Measurements from ENCODE around the gene DUSP28. TPM values are rescaled to one million over a fixed set of nuclear protein-coding genes. Genes with fewer than 3 reads are reported as not detected.

DUSP28 gene
- total and polyA plus RNA-seq, 2 of the 8 experiments (the other 6 are each of a cell fraction or from before 2014, with no cell fraction given) = 2.1 to 2.3 TPM

GRCh38 chr2:240595381-240596079 lies 35.4 kb downstream of the DUSP28 start:
- Histone ChIP-seq H2BK5ac (ENCODE audit: low read depth, low read length) (no peak overlapping the region), H3K9ac (replicated peaks in 1 of 4; ENCODE audit: extremely low read depth in 1 of 4, low read depth in 3 of 4, low read length in 3 of 4) (no peak overlapping the region), H3K23me2 (ENCODE audit: low read depth, low read length) (no peaks in the 10 kb centered on the region), H3K9me3 (ENCODE audit: insufficient read depth in 2 of 2, low read depth in 1 of 2, low read length in 1 of 2) (no peaks in the 10 kb centered on the region), H3K56ac (replicated peaks; ENCODE audit: insufficient read length, low read depth, low read length) (no peak overlapping the region), H3K4me1 (replicated peaks in 1 of 4; ENCODE audit: control insufficient read depth in 3 of 4, insufficient read depth in 4 of 4, low read length in 3 of 4) (no peaks in the 10 kb centered on the region), H3K27ac (ENCODE audit: low read depth, low read length) (no peak overlapping the region), H2BK120ac (replicated peaks; ENCODE audit: low read depth, low read length) (no peak overlapping the region), H3K79me1 (ENCODE audit: low read depth, low read length) (peaks cover 4% of the 10 kb centered on the region), H4K8ac (ENCODE audit: extremely low read depth, insufficient read depth, low read length) (no peak overlapping the region; the same call in 1 of the 2 replicates), H3K23ac (ENCODE audit: insufficient read length) (no peak overlapping the region), H2BK20ac (ENCODE audit: low read length) (no peak overlapping the region), H3K4me2 (ENCODE audit: insufficient read depth in 1 of 2, low read depth in 2 of 2, low read length in 2 of 2) (no peak overlapping the region), H3K18ac (ENCODE audit: extremely low read depth, low read length) (no peak overlapping the region), H2BK15ac (ENCODE audit: low read length) (no peak overlapping the region), H3K4ac (replicated peaks; ENCODE audit: insufficient read length, low read depth, low read length) (no peak overlapping the region), H4K5ac (ENCODE audit: insufficient read length, low read depth, low read length) (no peak overlapping the region), H2AK5ac (ENCODE audit: low read depth, low read length) (no peak overlapping the region), H2BK12ac (ENCODE audit: low read depth, low read length) (no peak overlapping the region), H3K27me3 (replicated peaks in 1 of 4; ENCODE audit: control insufficient read depth in 3 of 4, extremely low read depth in 1 of 4, insufficient read depth in 3 of 4, low read length in 3 of 4) (no peaks in the 10 kb centered on the region), H3K14ac (ENCODE audit: insufficient read length) (no peak overlapping the region), H4K91ac (replicated peaks; ENCODE audit: insufficient read length, low read length) (no peak overlapping the region), H4K20me1 (replicated peaks in 1 of 2; ENCODE audit: control insufficient read depth in 1 of 2, insufficient read depth in 2 of 2, low read length in 2 of 2) (peaks cover 3 to 14% of the 10 kb centered on the region in 2 experiments), H3K36me3 (ENCODE audit: control insufficient read depth in 2 of 4, insufficient read depth in 4 of 4, low read length in 3 of 4) (peaks cover 0 to 12% (median 8%) of the 10 kb centered on the region in 4 experiments; a peak in 5 of 8 replicates), H2AFZ (ENCODE audit: low read length) (no peak overlapping the region), H3K4me3 (ENCODE audit: extremely low read depth in 1 of 4, insufficient read depth in 2 of 4, low read depth in 3 of 4, low read length in 4 of 4) (no peak overlapping the region), H3K79me2 (ENCODE audit: control insufficient read depth in 1 of 2, insufficient read depth in 2 of 2, low read length in 2 of 2) (peaks cover 0 to 7% of the 10 kb centered on the region in 2 experiments; a peak in 1 of 4 replicates)
- WGBS, 2 experiments (ENCODE audit: extremely low coverage in 1 of 2, insufficient coverage in 1 of 2, insufficient read length in 1 of 2, insufficient replicate concordance in 2 of 2, low coverage in 1 of 2, low lambda C conversion rate in 2 of 2, missing lambda C conversion rate in 1 of 2) = 76% methylated on average over 15 of the region's 18 CpGs; no CpG with 5 or more reads in 1 of the 2 experiments
- FAIRE-seq (no peak), DNase-seq (ENCODE audit: low read depth in 1 of 2, low spot score in 2 of 2) (peak; percentile 17 to 83)
- POLR2A ChIA-PET (ENCODE audit: partially characterized antibody) = interaction anchor here (2.1 kb wide), 1 partner anchor 10 kb away, joined by 13 read pairs; the partner anchor contains the start of gene CAPN10
- CTCF ChIA-PET (ENCODE audit: partially characterized antibody) = interaction anchor here (0.9 to 3.5 kb wide), 5 partner anchors 8 to 96 kb away, joined by 3 to 17 read pairs (median 3); partner anchors contain the start of genes AQP12A and CAPN10
- TF ChIP-seq EGR1 (IDR thresholded peaks at IDR 0.05; ENCODE audit: borderline replicate concordance, low read depth, low read length) (no peak), EZH2 (IDR thresholded peaks at IDR 0.05; ENCODE audit: low read depth, low read length, severe bottlenecking) (no peak), KDM4A (IDR thresholded peaks at IDR 0.05; ENCODE audit: low read depth, low read length, severe bottlenecking) (no peak), FOSL1 (IDR thresholded peaks at IDR 0.05; ENCODE audit: insufficient read depth, low read depth, low read length) (no peak), TCF12 (IDR thresholded peaks at IDR 0.05; ENCODE audit: low read depth, low read length) (no peak), RAD21 (IDR thresholded peaks at IDR 0.05 in 1 of 2, conservative IDR thresholded peaks at IDR 0.05 in 1 of 2; ENCODE audit: low read depth in 2 of 2, low read length in 2 of 2) (peak; percentile 55 to 67), PHF8 (conservative IDR thresholded peaks at IDR 0.05; ENCODE audit: low read depth, low read length) (no peak), BACH1 (IDR thresholded peaks at IDR 0.05; ENCODE audit: low read length) (no peak)
- TF ChIP-seq, protein P1, sequence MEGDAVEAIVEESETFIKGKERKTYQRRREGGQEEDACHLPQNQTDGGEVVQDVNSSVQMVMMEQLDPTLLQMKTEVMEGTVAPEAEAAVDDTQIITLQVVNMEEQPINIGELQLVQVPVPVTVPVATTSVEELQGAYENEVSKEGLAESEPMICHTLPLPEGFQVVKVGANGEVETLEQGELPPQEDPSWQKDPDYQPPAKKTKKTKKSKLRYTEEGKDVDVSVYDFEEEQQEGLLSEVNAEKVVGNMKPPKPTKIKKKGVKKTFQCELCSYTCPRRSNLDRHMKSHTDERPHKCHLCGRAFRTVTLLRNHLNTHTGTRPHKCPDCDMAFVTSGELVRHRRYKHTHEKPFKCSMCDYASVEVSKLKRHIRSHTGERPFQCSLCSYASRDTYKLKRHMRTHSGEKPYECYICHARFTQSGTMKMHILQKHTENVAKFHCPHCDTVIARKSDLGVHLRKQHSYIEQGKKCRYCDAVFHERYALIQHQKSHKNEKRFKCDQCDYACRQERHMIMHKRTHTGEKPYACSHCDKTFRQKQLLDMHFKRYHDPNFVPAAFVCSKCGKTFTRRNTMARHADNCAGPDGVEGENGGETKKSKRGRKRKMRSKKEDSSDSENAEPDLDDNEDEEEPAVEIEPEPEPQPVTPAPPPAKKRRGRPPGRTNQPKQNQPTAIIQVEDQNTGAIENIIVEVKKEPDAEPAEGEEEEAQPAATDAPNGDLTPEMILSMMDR (IDR thresholded peaks at IDR 0.05; ENCODE audit: control extremely low read depth in 1 of 3, insufficient read depth in 1 of 3, low read depth in 1 of 3, low read length in 3 of 3) = peak in 2 of 3 experiments; percentile 82 to 86; a peak in 3 of 4 replicates

All from H1 (cell line).